ENCODE results near the gene MRPS31. TPM values are rescaled to one million over a fixed set of nuclear protein-coding genes. Genes with fewer than 3 reads are reported as not detected.
A peak's percentile ranks its signal among the peaks of the same experiment; 100 is the strongest.
"Not testable (repeated sequence)": the region's sequence is repeated elsewhere in the genome, so short reads cannot be mapped to it uniquely, and the experiment has no call there.

The MRPS31 gene
- total RNA-seq, 2 donors from 2014 or later: 32.0 to 38.7 TPM

- Mint-ChIP-seq H3K4me1 (no peaks in the 10 kb centered on the region), H3K9me3 (no peaks in the 10 kb centered on the region), H3K27ac (peak overlapping the region; percentile 88), H3K4me3 (peak overlapping the region; percentile 74), H3K27me3 (ENCODE audit: insufficient read depth) (no peaks in the 10 kb centered on the region), H3K36me3 (ENCODE audit: low read depth) (peaks cover 18% of the 10 kb centered on the region)
- whole genome bisulfite sequencing, 2 experiments (ENCODE audit: insufficient coverage in 1 of 2, insufficient read length in 1 of 2): 32 to 50% methylated on average over 2 to 9 of the region's 9 CpGs
- Histone ChIP-seq H3K9me3 (ENCODE audit: control insufficient read depth, low read length) (no peaks in the 10 kb centered on the region), H3K27me3 (ENCODE audit: control insufficient read depth, insufficient read depth, low read length, poor library complexity, severe bottlenecking) (no peaks in the 10 kb centered on the region), H3K4me3 (ENCODE audit: low read length) (peak overlapping the region; percentile 85), H3K36me3 (ENCODE audit: control insufficient read depth, insufficient read depth, low read length) (peaks cover 6% of the 10 kb centered on the region), H3K27ac (ENCODE audit: low read depth, low read length) (peak overlapping the region; percentile 73), H3K4me1 (ENCODE audit: control insufficient read depth, insufficient read depth, low read length) (no peaks in the 10 kb centered on the region), H3K9ac (ENCODE audit: extremely low read depth, low read length, poor library complexity, severe bottlenecking) (peak overlapping the region; percentile 47)
- DNase-seq: no peak
- TF ChIP-seq, protein P1, sequence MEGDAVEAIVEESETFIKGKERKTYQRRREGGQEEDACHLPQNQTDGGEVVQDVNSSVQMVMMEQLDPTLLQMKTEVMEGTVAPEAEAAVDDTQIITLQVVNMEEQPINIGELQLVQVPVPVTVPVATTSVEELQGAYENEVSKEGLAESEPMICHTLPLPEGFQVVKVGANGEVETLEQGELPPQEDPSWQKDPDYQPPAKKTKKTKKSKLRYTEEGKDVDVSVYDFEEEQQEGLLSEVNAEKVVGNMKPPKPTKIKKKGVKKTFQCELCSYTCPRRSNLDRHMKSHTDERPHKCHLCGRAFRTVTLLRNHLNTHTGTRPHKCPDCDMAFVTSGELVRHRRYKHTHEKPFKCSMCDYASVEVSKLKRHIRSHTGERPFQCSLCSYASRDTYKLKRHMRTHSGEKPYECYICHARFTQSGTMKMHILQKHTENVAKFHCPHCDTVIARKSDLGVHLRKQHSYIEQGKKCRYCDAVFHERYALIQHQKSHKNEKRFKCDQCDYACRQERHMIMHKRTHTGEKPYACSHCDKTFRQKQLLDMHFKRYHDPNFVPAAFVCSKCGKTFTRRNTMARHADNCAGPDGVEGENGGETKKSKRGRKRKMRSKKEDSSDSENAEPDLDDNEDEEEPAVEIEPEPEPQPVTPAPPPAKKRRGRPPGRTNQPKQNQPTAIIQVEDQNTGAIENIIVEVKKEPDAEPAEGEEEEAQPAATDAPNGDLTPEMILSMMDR (conservative IDR thresholded peaks at IDR 0.05): no peak
Measured at GRCh38 chr13:40790154-40790616, 19.2 kb upstream of the MRPS31 start.

DNA sequence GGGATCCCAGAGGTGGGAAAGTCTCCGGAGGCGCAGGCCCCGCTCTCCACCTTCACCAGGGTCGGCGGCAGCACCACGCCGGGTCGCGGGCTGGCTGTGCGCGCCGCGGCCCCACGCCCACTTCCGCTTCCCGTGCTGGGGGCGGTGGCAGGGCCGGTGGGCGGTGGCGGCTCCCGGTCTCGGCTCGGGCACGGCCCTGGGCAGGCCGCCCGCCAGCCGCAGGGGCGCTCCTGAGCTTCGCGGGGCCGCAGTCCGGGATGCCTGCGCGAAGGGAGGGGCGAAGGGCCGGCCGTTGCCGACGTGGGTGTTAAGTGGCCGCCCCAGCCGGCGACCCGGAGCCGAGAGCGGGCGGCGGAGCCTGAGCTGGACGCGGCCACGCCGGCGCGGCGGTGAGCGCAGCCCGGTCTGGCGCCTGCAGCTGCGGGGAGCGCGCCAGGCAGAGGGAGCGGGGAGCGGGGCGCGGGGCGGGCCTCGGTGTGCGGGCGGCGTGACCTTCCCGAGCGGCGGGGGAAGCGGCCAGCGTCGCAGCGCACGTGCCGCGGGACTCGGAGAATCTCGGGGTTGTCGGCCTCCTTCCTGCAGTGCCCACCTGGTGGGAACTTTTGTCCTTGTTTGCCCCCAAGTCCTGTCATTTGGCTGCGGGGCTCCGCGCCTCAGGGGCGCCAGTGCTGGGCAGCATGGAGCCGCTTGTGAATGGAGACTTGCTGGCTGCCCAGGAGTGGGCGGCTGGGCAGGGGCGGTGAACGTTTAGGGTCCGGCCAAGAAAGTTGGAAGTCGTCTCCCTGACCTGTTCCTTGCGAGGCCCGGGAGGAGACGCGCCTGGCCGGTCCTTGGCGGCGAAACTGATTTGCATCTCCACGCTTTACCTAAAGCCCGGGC, 18.5 kb upstream of the MRPS31 start, which contains the start of gene SLC25A15:
Gene SLC25A15, plus strand, starts transcription at position 337 of the 879 bp plus-strand sequence. CDS start 3,616 bp downstream, outside the sequence.
- Mint-ChIP-seq H3K4me3 (peak within 1 kb of the TSS; percentile 74), H3K36me3 (ENCODE audit: low read depth) (peaks cover 14% of the 10 kb centered on the region), H3K4me1 (no peaks in the 10 kb centered on the region), H3K27ac (peak within 1 kb of the TSS; percentile 88), H3K9me3 (no peaks in the 10 kb centered on the region), H3K27me3 (ENCODE audit: insufficient read depth) (no peaks in the 10 kb centered on the region)
- no peaks in the 10 kb centered on the region for H3K9me3 ChIP-seq (ENCODE audit: control insufficient read depth, low read length)
- H3K36me3 ChIP-seq (ENCODE audit: control insufficient read depth, insufficient read depth, low read length): peaks cover 6% of the 10 kb centered on the region
- peak; percentile 91 for DNase-seq
- no peaks in the 10 kb centered on the region for H3K27me3 ChIP-seq (ENCODE audit: control insufficient read depth, insufficient read depth, low read length, poor library complexity, severe bottlenecking)
- H3K9ac ChIP-seq (ENCODE audit: extremely low read depth, low read length, poor library complexity, severe bottlenecking): peak within 1 kb of the TSS; percentile 60
- TF ChIP-seq, protein P1 (conservative IDR thresholded peaks at IDR 0.05): peak; percentile 67
- H3K4me3 ChIP-seq (ENCODE audit: low read length): peak within 1 kb of the TSS; percentile 85
- H3K4me1 ChIP-seq (ENCODE audit: control insufficient read depth, insufficient read depth, low read length): no peaks in the 10 kb centered on the region
- 0% methylated on average over 57 to 101 of the region's 101 CpGs for WGBS, 2 experiments (ENCODE audit: insufficient coverage in 1 of 2, insufficient read length in 1 of 2)
- peak within 1 kb of the TSS; percentile 73 for H3K27ac ChIP-seq (ENCODE audit: low read depth, low read length)

DNA sequence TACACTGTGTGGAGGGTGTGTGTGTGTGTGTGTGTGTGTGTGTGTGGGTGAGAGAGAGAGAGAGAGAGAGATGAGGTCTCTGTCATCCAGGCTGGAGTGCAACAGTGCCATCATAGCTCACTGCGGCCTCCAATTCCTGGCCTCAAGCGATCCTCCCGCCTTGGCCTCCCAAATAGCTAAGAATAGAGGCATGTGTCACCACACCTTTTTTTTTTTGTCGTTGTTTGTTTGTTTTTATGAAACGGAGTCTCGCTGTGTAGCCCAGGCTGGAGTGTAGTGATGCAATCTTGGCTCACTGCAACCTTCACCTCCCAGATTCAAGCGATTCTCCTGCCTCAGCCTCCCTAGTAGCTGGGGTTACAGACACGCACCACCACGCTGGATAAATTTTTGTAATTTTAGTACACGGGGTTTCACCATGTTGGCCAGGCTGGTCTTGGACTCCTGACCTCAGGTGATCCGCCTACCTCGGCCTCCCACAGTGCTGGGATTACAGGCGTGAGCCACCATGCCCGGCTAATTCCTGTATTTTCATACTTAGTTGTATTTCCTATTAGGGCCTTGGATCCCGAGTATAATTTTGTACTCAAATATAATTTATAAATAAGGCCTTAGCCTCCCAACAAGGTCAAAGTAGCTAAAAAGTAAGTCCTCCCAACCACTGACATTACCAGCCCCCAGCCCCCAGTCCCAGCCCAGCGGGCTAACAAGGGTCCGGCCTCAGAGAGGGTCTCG, 17.7 kb upstream of the MRPS31 start:
- not testable (repeated sequence) for H3K36me3 ChIP-seq (ENCODE audit: control insufficient read depth, insufficient read depth, low read length); H3K36me3 Mint-ChIP-seq (ENCODE audit: low read depth); H3K9me3 ChIP-seq (ENCODE audit: control insufficient read depth, low read length); H3K27ac Mint-ChIP-seq; H3K4me1 ChIP-seq (ENCODE audit: control insufficient read depth, insufficient read depth, low read length); H3K27me3 Mint-ChIP-seq (ENCODE audit: insufficient read depth); H3K27ac ChIP-seq (ENCODE audit: low read depth, low read length); H3K27me3 ChIP-seq (ENCODE audit: control insufficient read depth, insufficient read depth, low read length, poor library complexity, severe bottlenecking); H3K9me3 Mint-ChIP-seq; H3K4me1 Mint-ChIP-seq; DNase-seq
- peak overlapping the region; percentile 85 for H3K4me3 ChIP-seq (ENCODE audit: low read length)
- H3K9ac ChIP-seq (ENCODE audit: extremely low read depth, low read length, poor library complexity, severe bottlenecking): peak overlapping the region; percentile 60
- WGBS, 2 experiments (ENCODE audit: insufficient coverage in 1 of 2, insufficient read length in 1 of 2): 71 to 91% methylated on average over 10 to 17 of the region's 18 CpGs
- H3K4me3 Mint-ChIP-seq: peak overlapping the region; percentile 74

Data from endodermal cell (in vitro differentiated cells).